ENCODE data around the gene MLEC.
A peak's percentile ranks its signal among the peaks of the same experiment; 100 is the strongest.

Gene MLEC

GRCh38 chr12:120686690-120687577, at the start of gene MLEC:
Gene MLEC (plus strand): TSS chr12:120687149. CDS start chr12:120687297, 148 bp downstream.
- peak; percentile 99 for DNase-seq

- no peak for DNase-seq
Measured at GRCh38 chr12:120639771-120640721, 46.9 kb upstream of the MLEC start, which contains the start of gene CABP1. Gene CABP1 (plus strand): TSS chr12:120640626. CDS start chr12:120640686, 60 bp downstream.

GRCh38 chr12:120640861-120641833, 45.8 kb upstream of the MLEC start:
- peak; percentile 67 for DNase-seq

GRCh38 chr12:120642121-120642520, 44.8 kb upstream of the MLEC start:
- no peak for DNase-seq

- DNase-seq, result no peak
Measured at GRCh38 chr12:120642826-120643225, 44.1 kb upstream of the MLEC start.

- DNase-seq, result no peak
Measured at GRCh38 chr12:120643574-120643973, 43.4 kb upstream of the MLEC start.

- no peak for DNase-seq
Measured at GRCh38 chr12:120646044-120646443, 40.9 kb upstream of the MLEC start.

- no peak for DNase-seq
Measured at GRCh38 chr12:120647375-120647755, 39.6 kb upstream of the MLEC start.

GRCh38 chr12:120649442-120650232, 37.3 kb upstream of the MLEC start:
- peak; percentile 59 for DNase-seq

GRCh38 chr12:120650233-120650690, 36.7 kb upstream of the MLEC start:
- DNase-seq, result no peak

GRCh38 chr12:120651821-120652220, 35.1 kb upstream of the MLEC start:
- DNase-seq, result no peak

- DNase-seq, result no peak
Measured at GRCh38 chr12:120652656-120653435, 34.1 kb upstream of the MLEC start.

- DNase-seq, result no peak
Measured at GRCh38 chr12:120653611-120654010, 33.3 kb upstream of the MLEC start.

GRCh38 chr12:120654656-120655055, 32.3 kb upstream of the MLEC start:
- peak; percentile 55 for DNase-seq

- DNase-seq, result no peak
Measured at GRCh38 chr12:120656008-120656407, 30.9 kb upstream of the MLEC start.

GRCh38 chr12:120658286-120659150, 28.4 kb upstream of the MLEC start:
- DNase-seq, result no peak

GRCh38 chr12:120659151-120659525, 27.8 kb upstream of the MLEC start:
- no peak for DNase-seq

GRCh38 chr12:120661432-120661831, 25.5 kb upstream of the MLEC start:
- DNase-seq, result no peak

- DNase-seq, result no peak
Measured at GRCh38 chr12:120662879-120663278, 24.1 kb upstream of the MLEC start.

All from left hindlimb (tissue), 1 donor.